Immature natural killer cell (primary cell): ENCODE data around the gene ATP1B3. TPM values are rescaled to one million over a fixed set of nuclear protein-coding genes. Genes with fewer than 3 reads are reported as not detected.
"Not testable (repeated sequence)": the region's sequence is repeated elsewhere in the genome, so short reads cannot be mapped to it uniquely, and the experiment has no call there.

ENCODE experiments used
- DNase-seq, 3 donors: peaks; one replicate each; pipeline ENCODE4 v3.0.0; 2022; ENCODE audit warnings: mixed read lengths in 1 of 3
- H3K27ac Mint-ChIP-seq, 6 donors: one replicate each; pipeline ENCODE4 v1.8.0; 2020; ENCODE audit warnings: mixed read lengths in 6 of 6, mild to moderate bottlenecking in 5 of 6, inconsistent platforms in 4 of 6, moderate library complexity in 3 of 6
- H3K27me3 Mint-ChIP-seq, 3 donors: one replicate each; pipeline ENCODE4 v1.8.0; 2020 to 2021; ENCODE audit warnings: low read depth in 3 of 3, mild to moderate bottlenecking in 3 of 3, mixed read lengths in 3 of 3, moderate library complexity in 3 of 3, inconsistent platforms in 1 of 3
- H3K36me3 Mint-ChIP-seq, 3 donors: one replicate each; pipeline ENCODE4 v1.8.0; 2020; ENCODE audit warnings: mixed read lengths in 3 of 3, inconsistent platforms in 2 of 3, mild to moderate bottlenecking in 2 of 3
- H3K4me1 Mint-ChIP-seq, 2 donors: one replicate each; pipeline ENCODE4 v1.8.0; 2020; ENCODE audit warnings: inconsistent platforms in 2 of 2, mild to moderate bottlenecking in 2 of 2, mixed read lengths in 2 of 2, moderate library complexity in 1 of 2
- H3K4me3 Mint-ChIP-seq, 5 donors: one replicate each; pipeline ENCODE4 v1.8.0; 2020; ENCODE audit warnings: mild to moderate bottlenecking in 5 of 5, mixed read lengths in 5 of 5, inconsistent platforms in 3 of 5, moderate library complexity in 3 of 5
- H3K9me3 Mint-ChIP-seq, 6 donors: one replicate each; pipeline ENCODE4 v1.8.0; 2020; ENCODE audit warnings: mild to moderate bottlenecking in 6 of 6, mixed read lengths in 6 of 6, inconsistent platforms in 4 of 6, moderate library complexity in 3 of 6
- polyA plus RNA-seq, 3 donors: library from polyadenylated mRNA; unstranded; fragments of 300-500 nt; fragmentation: Illumina TruSeq; gene quantifications; one replicate each; pipeline ENCODE4 v1.2.3, GENCODE V29; 2021

ATP1B3 gene
- polyA plus RNA-seq, 3 donors from 2014 or later: 145 to 206 (median 167) TPM

DNA sequence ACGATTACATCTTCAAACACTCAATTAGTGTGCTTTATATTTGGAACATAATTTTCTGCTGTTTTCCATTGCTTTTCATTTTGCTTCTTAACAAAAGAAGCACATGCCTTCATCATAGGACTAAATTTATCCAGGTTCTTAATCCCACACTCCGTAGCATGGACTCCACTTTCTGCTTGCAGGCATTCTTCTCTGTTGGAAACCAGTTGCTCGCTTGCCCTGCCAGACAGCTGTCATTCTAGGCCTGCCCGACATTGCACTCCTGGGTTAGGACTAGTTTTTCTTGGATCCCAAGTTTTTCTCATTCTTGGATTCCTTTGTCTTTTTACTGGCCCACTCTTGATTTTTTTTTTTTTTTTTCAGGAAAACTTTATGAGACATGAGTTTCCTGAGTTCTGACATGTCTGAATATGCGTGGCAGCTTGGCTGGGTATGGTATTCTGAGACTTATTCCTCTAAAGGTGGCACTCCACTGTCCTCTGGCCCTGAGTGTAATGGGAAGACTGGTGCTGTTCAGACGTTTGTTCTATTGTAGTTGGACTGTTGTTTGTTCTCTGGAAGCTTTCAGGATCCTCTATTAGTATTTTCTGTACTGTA lies 6.3 kb upstream of the ATP1B3 start:
- peaks cover under 1 to 3% of the 10 kb centered on the region in 2 donors for H3K4me1 Mint-ChIP-seq
- H3K36me3 Mint-ChIP-seq: no peaks in the 10 kb centered on the region
- H3K27ac Mint-ChIP-seq: no peak overlapping the region
- H3K4me3 Mint-ChIP-seq: no peak overlapping the region
- peaks cover 1 to 3% (median 2%) of the 10 kb centered on the region in 3 donors for H3K27me3 Mint-ChIP-seq
- DNase-seq: no peak
- no peaks in the 10 kb centered on the region for H3K9me3 Mint-ChIP-seq

DNA sequence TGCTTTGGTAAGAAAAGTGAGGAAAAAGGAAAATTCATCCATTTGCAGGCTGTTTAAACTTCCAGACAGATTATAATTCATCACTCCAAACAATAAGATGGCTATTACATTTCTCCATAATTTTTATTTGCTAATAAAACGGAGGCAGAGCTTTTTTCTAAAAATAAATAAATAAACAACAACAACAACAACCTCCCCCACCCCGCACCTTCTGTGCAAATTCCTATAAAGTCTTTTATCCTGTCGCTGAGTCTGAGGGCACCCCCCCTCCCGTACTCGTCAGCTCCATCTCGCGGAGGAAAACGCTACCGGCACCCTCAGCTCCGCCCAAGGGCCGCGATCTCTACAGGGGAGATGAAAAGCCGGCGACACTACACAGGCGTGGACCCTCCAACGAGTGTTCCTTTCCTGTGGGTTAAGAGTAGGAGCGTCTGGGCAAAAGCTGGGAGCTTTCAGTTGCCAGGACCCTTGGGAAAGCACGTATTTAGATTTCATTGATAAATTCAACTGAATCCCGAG lies 1.0 kb upstream of the ATP1B3 start:
- Mint-ChIP-seq H3K4me3 (peak overlapping the region; percentile 84 to 94 (median 88)), H3K4me1 (peaks cover 23 to 31% of the 10 kb centered on the region in 2 donors), H3K36me3 (no peaks in the 10 kb centered on the region), H3K27me3 (peaks cover 5 to 17% (median 7%) of the 10 kb centered on the region in 3 donors), H3K9me3 (no peaks in the 10 kb centered on the region), H3K27ac (peak overlapping the region; percentile 89 to 96 (median 91))
- DNase-seq: peak; percentile 69 to 76 (median 73)

DNA sequence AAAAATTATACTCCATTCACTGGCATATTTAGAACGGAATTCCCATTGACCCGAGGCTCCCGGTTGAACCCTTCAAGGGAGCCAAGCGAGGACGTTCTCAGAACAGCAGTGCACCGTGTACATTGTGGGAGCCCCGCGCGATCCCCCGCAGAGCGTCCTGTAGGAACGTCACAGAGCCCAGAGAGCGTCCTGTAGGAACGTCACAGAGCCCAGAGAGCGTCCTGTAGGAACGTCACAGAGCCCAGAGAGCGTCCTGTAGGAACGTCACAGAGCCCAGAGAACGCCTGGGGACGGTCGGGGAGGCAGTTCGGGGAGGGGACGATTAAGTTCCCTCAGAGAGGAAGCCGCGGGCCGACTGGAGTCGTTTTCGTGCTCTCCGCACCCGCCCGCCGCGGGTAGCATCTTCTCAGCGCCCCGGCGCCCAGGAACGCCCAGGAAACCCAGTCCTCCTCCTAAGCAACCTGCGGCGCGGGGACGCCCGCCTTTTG lies 506 bp upstream of the ATP1B3 start:
- peak overlapping the region; percentile 89 to 96 (median 91) for H3K27ac Mint-ChIP-seq
- H3K36me3 Mint-ChIP-seq: no peaks in the 10 kb centered on the region
- H3K4me1 Mint-ChIP-seq: peaks cover 23 to 31% of the 10 kb centered on the region in 2 donors
- peak overlapping the region; percentile 84 to 94 (median 88) for H3K4me3 Mint-ChIP-seq
- peaks cover 5 to 17% (median 7%) of the 10 kb centered on the region in 3 donors for H3K27me3 Mint-ChIP-seq
- H3K9me3 Mint-ChIP-seq: no peaks in the 10 kb centered on the region
- DNase-seq: no peak

DNA sequence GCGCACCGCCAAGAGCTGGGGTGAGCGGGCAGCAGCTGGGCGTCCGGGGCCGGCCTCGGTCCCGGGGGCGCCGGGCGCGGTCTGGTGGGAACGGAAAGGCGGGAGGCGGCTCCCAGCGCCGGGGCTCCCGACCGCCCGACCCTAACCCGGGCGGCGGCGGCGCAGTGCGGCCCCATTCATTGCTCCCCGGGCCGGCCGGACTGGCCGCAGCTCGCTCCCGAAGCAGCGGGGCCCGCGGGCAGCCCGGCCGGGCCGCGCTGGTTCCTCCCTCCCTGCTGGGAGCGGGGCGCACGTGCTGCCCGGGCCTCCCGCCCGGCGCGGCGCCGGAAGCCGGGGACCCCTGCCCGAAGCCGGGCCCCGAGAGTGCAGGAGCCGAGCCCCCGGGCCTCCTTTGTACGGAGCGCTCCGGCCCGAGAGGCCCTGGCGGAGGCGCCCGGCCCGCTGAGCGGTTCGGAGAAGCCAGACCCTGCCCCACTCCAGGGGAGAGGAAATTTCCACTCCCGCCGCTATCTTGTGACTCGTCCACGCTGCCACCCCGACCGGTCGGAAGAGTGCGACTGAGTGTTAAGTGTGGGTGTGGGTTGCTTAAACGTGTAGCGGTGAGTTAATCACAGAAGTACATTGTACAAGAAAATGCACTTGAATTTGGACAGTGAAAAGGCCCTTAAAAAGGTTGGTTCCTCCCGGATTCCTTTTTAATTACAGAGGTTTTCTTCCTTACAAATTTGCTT lies 613 bp downstream of the ATP1B3 start:
- H3K27ac Mint-ChIP-seq: peak overlapping the region; percentile 85 to 95 (median 90)
- peak overlapping the region; percentile 87 to 93 (median 90) for H3K4me3 Mint-ChIP-seq
- H3K36me3 Mint-ChIP-seq: no peaks in the 10 kb centered on the region
- peaks cover 5 to 17% (median 7%) of the 10 kb centered on the region in 3 donors for H3K27me3 Mint-ChIP-seq
- no peaks in the 10 kb centered on the region for H3K9me3 Mint-ChIP-seq
- DNase-seq: peak; percentile 69 to 79 (median 69)
- H3K4me1 Mint-ChIP-seq: peaks cover 26 to 42% of the 10 kb centered on the region in 2 donors

DNA sequence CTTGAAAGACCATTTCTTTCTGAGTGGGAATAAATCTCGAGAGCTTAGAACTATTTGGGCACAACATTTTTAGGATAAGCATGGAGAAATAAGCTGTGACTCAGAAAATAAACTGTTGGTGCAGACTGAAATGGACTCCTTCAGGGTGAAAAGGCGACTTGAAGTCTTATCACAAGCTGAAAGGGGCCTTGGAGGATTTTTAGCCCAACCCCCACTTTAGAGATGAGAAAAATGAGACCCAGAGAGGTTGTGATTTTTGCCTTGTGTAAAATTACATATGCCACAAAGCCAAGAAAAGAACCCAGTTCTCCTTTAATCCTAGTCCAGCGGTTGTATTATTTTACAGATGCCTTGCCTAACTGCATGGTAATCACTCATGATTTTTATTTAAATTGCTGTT lies 1.5 kb downstream of the ATP1B3 start:
- peak overlapping the region; percentile 82 to 93 (median 87) for H3K4me3 Mint-ChIP-seq
- peak overlapping the region in 5 of 6 donors; percentile 85 to 95 (median 90) for H3K27ac Mint-ChIP-seq
- peaks cover 5 to 17% (median 7%) of the 10 kb centered on the region in 3 donors for H3K27me3 Mint-ChIP-seq
- DNase-seq: no peak
- H3K36me3 Mint-ChIP-seq: no peaks in the 10 kb centered on the region
- no peaks in the 10 kb centered on the region for H3K9me3 Mint-ChIP-seq
- H3K4me1 Mint-ChIP-seq: peaks cover 28 to 50% of the 10 kb centered on the region in 2 donors

DNA sequence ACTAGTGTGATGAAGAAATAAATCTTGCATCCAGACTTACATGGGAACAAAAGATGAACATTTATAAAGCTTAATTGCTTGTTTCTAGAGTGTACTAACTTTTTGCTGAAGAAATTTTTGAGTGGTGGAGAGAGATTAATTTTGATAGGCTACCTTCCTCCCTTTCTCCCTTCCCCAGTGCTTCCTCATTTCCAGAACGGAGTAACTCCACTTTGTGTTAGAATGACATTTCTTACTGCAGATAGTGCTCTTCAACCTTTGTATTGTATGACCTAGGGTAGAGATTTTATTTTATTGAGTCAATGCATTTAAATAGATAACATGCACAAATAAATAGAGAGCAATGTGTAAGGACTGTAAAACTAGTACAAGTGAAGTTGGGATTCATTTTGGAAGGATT lies 1.9 kb downstream of the ATP1B3 start:
- H3K9me3 Mint-ChIP-seq: no peaks in the 10 kb centered on the region
- peak overlapping the region in 4 of 6 donors; percentile 85 to 95 (median 90) for H3K27ac Mint-ChIP-seq

DNA sequence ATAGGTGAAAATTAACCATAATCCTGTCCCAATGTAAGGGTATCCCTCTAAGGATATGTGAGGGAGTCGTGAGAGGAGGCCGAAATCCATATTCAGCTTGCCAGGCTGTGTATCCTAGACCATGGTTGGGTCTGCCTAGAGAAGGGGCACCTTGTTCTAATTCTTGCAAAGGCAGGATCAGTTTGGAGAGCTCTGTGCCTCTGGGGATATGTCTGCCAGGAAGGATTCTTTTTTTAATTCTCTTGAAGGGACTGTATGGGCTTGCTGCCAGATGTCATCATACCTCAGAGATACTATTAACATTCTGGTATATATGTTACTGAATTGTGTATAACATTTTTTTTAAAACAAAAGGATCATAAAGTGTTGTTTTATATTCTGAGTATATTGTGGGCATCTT lies 2.4 kb downstream of the ATP1B3 start:
- Mint-ChIP-seq H3K36me3 (no peaks in the 10 kb centered on the region), H3K27ac (peak overlapping the region in 3 of 6 donors; percentile 62 to 90 (median 89)), H3K27me3 (peaks cover 5 to 17% (median 7%) of the 10 kb centered on the region in 3 donors), H3K4me1 (peaks cover 29 to 57% of the 10 kb centered on the region in 2 donors), H3K9me3 (no peaks in the 10 kb centered on the region), H3K4me3 (peak overlapping the region; percentile 29 to 93 (median 85))
- no peak for DNase-seq

More for the DNA sequence above, 1.9 kb downstream of the ATP1B3 start:
- H3K4me3 Mint-ChIP-seq: peak overlapping the region; percentile 63 to 93 (median 85)
- no peak for DNase-seq
- peaks cover 5 to 17% (median 7%) of the 10 kb centered on the region in 3 donors for H3K27me3 Mint-ChIP-seq
- peaks cover 29 to 52% of the 10 kb centered on the region in 2 donors for H3K4me1 Mint-ChIP-seq
- no peaks in the 10 kb centered on the region for H3K36me3 Mint-ChIP-seq

DNA sequence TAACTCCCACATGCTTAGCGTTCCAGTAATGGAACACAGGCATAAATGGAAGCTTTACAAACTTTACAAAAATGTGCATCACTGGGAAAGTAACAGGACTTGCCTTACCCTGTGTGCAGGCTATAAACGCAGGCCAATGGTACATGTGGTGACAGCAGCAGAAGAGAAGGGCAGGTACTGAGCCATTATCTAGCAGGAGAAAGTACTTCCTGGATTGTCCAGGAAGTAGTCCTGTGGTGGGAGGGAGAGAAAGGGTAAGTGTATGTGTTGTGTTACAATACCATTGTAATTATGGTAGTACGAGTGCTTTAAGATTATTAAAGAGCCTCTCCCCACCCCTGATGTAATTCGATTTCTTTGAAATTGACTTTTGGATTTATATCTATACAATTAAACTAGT lies 5.3 kb downstream of the ATP1B3 start:
- Mint-ChIP-seq H3K4me3 (no peak overlapping the region), H3K36me3 (no peaks in the 10 kb centered on the region), H3K4me1 (peaks cover 24 to 72% of the 10 kb centered on the region in 2 donors), H3K9me3 (no peaks in the 10 kb centered on the region), H3K27ac (no peak overlapping the region), H3K27me3 (peaks cover 5 to 7% (median 6%) of the 10 kb centered on the region in 3 donors)
- no peak for DNase-seq

DNA sequence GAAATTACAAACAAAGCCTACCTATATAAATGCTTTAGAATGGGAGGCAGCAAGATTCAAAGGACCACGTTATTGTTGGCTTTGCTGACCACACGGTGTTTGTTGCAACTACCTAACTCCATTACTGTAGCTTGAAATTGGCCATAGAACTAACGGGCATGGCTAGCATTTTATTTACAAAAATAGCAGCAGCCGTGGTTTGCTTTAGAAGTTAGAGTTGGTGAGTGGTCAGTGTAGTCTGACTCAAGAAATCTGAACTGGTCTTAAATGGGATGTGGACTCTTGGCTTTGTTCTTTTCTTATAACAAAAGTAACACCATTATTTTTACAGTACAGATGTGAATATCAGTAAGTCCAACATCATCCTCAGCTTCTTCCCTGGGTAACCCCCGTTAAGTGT lies 10.6 kb downstream of the ATP1B3 start:
- Mint-ChIP-seq H3K4me1 (peaks cover 2 to 71% of the 10 kb centered on the region in 2 donors), H3K4me3 (no peak overlapping the region), H3K27me3 (peaks cover 0 to 3% (median 0%) of the 10 kb centered on the region in 3 donors), H3K9me3 (no peaks in the 10 kb centered on the region), H3K36me3 (peaks cover 0 to 9% (median 4%) of the 10 kb centered on the region in 3 donors), H3K27ac (no peak overlapping the region)
- DNase-seq: no peak

DNA sequence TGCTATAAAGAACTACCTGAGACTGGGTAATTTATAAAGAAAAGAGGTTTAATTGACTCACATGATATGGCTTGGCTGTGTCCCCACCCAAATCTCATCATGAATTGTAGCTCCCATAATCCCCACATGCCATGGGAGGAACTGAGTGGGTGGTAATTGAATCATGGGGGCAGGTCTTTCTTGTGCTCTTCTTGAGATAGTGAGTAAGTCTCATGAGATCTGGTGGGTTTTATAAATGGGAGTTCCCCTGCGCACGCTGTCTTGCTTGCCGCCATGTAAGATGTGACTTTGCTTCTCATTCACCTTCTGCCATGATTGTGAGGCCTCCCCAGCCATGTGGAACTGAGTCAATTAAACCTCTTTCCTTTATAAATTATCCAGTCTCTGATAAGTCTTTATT lies 12.1 kb downstream of the ATP1B3 start:
- H3K27me3 Mint-ChIP-seq, H3K9me3 Mint-ChIP-seq, H3K36me3 Mint-ChIP-seq, H3K4me3 Mint-ChIP-seq, DNase-seq, H3K27ac Mint-ChIP-seq: not testable (repeated sequence)
- H3K4me1 Mint-ChIP-seq: peaks cover 0 to 68% of the 10 kb centered on the region in 2 donors

DNA sequence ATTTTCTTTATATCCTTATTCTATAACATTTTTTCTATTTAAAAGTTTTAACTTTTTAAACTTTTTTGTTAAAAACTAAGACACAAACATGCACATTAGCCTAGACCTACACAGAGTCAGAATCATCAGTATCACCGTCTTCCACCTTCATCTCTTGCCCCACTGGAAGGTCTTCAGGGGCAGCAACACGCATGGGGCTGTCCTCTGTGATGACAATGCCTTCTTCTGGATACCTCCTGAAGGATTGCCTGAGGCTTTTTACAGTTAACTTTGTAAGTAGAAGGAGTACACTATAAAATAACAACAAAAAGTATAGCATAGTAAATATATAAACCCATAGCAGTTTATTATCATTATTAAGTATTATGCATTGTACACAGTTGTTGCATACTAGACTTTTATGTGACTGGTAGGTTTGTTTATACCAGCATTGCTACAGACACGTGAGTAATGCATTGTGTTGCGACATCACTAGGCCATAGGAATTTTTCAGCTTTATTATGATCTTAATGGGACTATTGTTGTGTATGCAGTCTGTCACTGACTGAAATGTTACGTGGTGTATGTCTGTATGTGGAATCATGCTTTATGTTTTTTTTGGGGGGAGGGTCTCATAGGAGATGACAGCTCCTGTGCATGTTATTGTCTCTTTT lies 18.2 kb downstream of the ATP1B3 start:
- peaks cover 3 to 33% of the 10 kb centered on the region in 2 donors for H3K4me1 Mint-ChIP-seq
- H3K9me3 Mint-ChIP-seq: peaks cover 0 to 3% (median 0%) of the 10 kb centered on the region in 6 donors
- H3K27me3 Mint-ChIP-seq: peaks cover 0 to 3% (median 0%) of the 10 kb centered on the region in 3 donors
- no peak for DNase-seq
- H3K4me3 Mint-ChIP-seq: no peak overlapping the region
- no peak overlapping the region for H3K27ac Mint-ChIP-seq
- H3K36me3 Mint-ChIP-seq: peaks cover 6 to 12% (median 11%) of the 10 kb centered on the region in 3 donors

DNA sequence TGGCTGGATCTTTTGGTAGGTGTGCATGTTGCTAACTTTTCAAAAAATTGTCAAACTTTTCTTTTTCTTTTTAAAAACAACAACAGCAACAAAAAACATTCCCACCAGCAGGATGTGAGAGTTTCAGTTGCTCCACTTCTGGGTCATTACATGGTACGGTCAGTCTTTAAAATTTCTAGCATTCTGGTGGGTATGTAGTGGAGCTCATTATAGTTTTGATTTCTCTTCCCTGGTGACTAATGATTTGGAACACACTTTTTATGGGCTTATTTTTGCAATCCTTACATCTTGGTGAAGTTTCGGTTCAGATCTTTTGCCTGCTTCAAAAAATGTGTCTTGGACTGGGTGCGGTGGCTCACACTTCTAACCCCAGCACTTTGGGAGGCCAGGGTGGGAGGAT lies 19.3 kb downstream of the ATP1B3 start:
- no peak for DNase-seq
- Mint-ChIP-seq H3K4me1 (peaks cover 3 to 30% of the 10 kb centered on the region in 2 donors), H3K36me3 (peaks cover 6 to 17% (median 11%) of the 10 kb centered on the region in 3 donors), H3K27me3 (peaks cover 0 to 8% (median 0%) of the 10 kb centered on the region in 3 donors), H3K27ac (peak overlapping the region in 2 of 6 donors; percentile 35 to 62), H3K9me3 (peaks cover 0 to 3% (median 0%) of the 10 kb centered on the region in 6 donors), H3K4me3 (no peak overlapping the region)

DNA sequence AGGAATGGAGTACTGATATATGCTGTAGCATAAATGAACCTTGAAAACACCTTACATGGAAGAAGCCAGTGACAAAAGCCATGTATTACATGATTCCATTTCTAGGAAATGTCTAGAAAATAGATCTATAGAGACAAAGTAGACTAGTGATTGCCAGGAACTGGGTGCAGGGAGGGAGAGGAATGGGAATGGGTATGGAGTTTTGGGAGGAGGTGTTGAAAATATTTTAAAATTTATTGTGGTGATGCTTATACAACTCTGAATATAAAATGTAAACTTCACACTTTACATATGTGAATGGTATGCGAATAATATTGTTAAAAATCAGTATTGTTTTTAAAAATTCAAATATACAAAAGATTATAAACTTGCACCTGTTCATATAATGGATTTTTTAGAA lies 22.5 kb downstream of the ATP1B3 start:
- peaks cover 3 to 6% of the 10 kb centered on the region in 2 donors for H3K4me1 Mint-ChIP-seq
- H3K27me3 Mint-ChIP-seq: peaks cover 0 to 8% (median 0%) of the 10 kb centered on the region in 3 donors
- no peak overlapping the region for H3K27ac Mint-ChIP-seq
- no peak overlapping the region for H3K4me3 Mint-ChIP-seq
- H3K36me3 Mint-ChIP-seq: peaks cover 6 to 17% (median 11%) of the 10 kb centered on the region in 3 donors
- DNase-seq: no peak
- H3K9me3 Mint-ChIP-seq: peaks cover 0 to 3% (median 0%) of the 10 kb centered on the region in 6 donors
